MCF 10A (cell line): Measurements from ENCODE around the gene CD74. TPM values are rescaled to one million over a fixed set of nuclear protein-coding genes. Genes with fewer than 3 reads are reported as not detected.
A peak's percentile ranks its signal among the peaks of the same experiment; 100 is the strongest.

Source experiments
- BruUV-seq: library from RNA; stranded (reverse); fragments of 400-500 nt; replicated peaks from 2 replicates; lab custom pipeline; 2021; lab: Mats Ljungman, UMichigan
- CTCF ChIA-PET: fragments of 300-600 bp; sonication (Branson Sonifier 250); formaldehyde crosslinking; extraction: SDS; loops from one replicate; lab custom pipeline; 2021; ENCODE audit warnings: antibody characterized with exemption, inconsistent platforms; lab: Yijun Ruan, JAX
- POLR2A ChIA-PET: fragments of 300-600, 350-650 bp; sonication (Branson Sonifier 250); formaldehyde crosslinking; extraction: SDS; loops from one replicate; lab custom pipeline; 2020; ENCODE audit warnings: antibody characterized with exemption, inconsistent platforms; lab: Yijun Ruan, JAX
- DNase-seq: peaks from one replicate; pipeline ENCODE4 v3.0.0-alpha.2; 2018; ENCODE audit not compliant: unreplicated experiment
- H3K27ac Mint-ChIP-seq: one replicate; pipeline ENCODE4 v1.8.0; 2022; ENCODE audit warnings: mild to moderate bottlenecking, low read depth, mixed read lengths; ENCODE audit not compliant: unreplicated experiment
- H3K27me3 Mint-ChIP-seq: one replicate; pipeline ENCODE4 v1.8.0; 2022; ENCODE audit warnings: mixed read lengths; ENCODE audit not compliant: insufficient read depth, unreplicated experiment
- H3K36me3 Mint-ChIP-seq: one replicate; pipeline ENCODE4 v1.8.0; 2022; ENCODE audit warnings: mild to moderate bottlenecking, moderate library complexity, mixed read lengths; ENCODE audit not compliant: insufficient read depth, unreplicated experiment
- H3K4me1 Mint-ChIP-seq: one replicate; pipeline ENCODE4 v1.8.0; 2022; ENCODE audit warnings: mixed read lengths; ENCODE audit not compliant: insufficient read depth, unreplicated experiment
- H3K4me3 Mint-ChIP-seq: one replicate; pipeline ENCODE4 v1.8.0; 2022; ENCODE audit warnings: mild to moderate bottlenecking, moderate library complexity, mixed read lengths; ENCODE audit not compliant: unreplicated experiment
- H3K9me3 Mint-ChIP-seq: one replicate; pipeline ENCODE4 v1.8.0; 2022; ENCODE audit warnings: mixed read lengths; ENCODE audit not compliant: unreplicated experiment
- CTCF ChIP-seq: fragments of 200-600 bp; IDR thresholded peaks from one replicate; pipeline ENCODE4 v1.8.0; 2022; ENCODE audit warnings: antibody characterized with exemption, mild to moderate bottlenecking; ENCODE audit not compliant: unreplicated experiment
- intact Hi-C: fragments of 100-400 bp; cut with micrococcal nuclease; formaldehyde crosslinking; loops from 2 replicates; pipeline ENCODE4 v1.14.1; 2022
- total RNA-seq: library from RNA; stranded (reverse); gene quantifications from 2 replicates; pipeline ENCODE4 v1.2.3, GENCODE V29; 2022

Gene CD74
- total RNA-seq, 1 experiment from 2014 or later = not detected

GRCh38 chr5:150358261-150359095 lies 54.2 kb downstream of the CD74 start:
- intact Hi-C loops = loop anchor here (5.0 to 10.0 kb wide), 2 partner anchors 501 to 524 kb away; no protein-coding TSS in a partner anchor
- POLR2A ChIA-PET = interaction anchor here (0.5 to 1.3 kb wide), 10 partner anchors 9 to 91 kb away, joined by 3 to 7 read pairs (median 3); partner anchors contain the start of gene RPS14
- BruUV-seq = TSS peak; percentile 44

DNA sequence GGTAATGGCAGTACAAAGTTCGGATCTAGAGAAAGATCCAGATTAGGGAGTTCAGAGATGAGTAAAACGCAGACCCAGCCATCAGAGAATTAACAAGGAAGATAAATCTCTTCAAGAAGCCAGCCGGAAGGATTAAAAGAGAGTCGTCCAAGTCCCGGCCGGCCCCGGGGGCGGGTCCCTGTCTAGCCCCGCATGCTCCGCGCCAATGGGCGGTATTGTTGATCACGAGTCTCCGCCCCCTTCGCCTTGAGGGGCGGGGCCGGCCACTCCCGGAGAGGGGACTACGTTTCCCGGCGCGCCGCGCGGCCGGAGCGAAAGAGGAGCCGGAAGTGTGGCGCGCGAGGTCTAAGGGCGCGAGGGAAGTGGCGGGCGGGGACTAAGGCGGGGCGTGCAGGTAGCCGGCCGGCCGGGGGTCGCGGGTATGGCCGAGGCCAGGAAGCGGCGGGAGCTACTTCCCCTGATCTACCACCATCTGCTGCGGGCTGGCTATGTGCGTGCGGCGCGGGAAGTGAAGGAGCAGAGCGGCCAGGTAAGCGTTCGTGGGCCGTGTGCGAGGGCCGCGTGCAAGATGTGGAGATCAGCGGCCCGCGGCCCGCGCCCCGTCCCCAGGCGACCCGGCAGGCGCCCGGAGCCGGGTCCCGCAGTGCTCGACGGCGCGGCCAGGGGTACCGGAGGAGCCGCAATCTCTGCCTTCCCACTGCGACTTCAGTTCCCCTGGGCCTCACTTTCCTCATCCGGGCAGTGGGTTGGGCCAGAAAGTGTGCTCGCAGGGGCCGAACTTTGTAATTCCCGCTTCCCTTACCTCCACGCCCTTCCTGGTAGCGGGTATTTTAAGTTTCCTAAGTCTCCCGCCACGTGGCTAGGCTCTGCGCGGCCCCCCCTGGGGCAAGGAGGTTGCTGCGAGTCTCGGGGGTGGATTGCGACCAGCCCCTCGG lies 55.1 kb downstream of the CD74 start, which contains the start of gene TCOF1:
Gene TCOF1, plus strand, starts transcription at position 372 of the 935 bp plus-strand sequence. Its CDS starts 50 bp downstream, at position 422.
- Mint-ChIP-seq H3K9me3 (no peaks in the 10 kb centered on the region), H3K4me3 (peak within 1 kb of the TSS; percentile 81), H3K27me3 (no peaks in the 10 kb centered on the region), H3K36me3 (peaks cover 20% of the 10 kb centered on the region), H3K4me1 (peaks cover 16% of the 10 kb centered on the region), H3K27ac (peak within 1 kb of the TSS; percentile 72)
- intact Hi-C loops = loop anchor here (1.0 to 10.0 kb wide), 3 partner anchors 79 to 523 kb away; no protein-coding TSS in a partner anchor
- POLR2A ChIA-PET = interaction anchor here (0.5 to 1.3 kb wide), 8 partner anchors 10 to 130 kb away, joined by 3 to 7 read pairs (median 4); partner anchors contain the start of gene RPS14
- BruUV-seq = no TSS peak
- CTCF ChIA-PET = interaction anchor here (0.6 to 1.7 kb wide), 9 partner anchors 26 to 528 kb away, joined by 3 to 6 read pairs (median 3); no protein-coding TSS in a partner anchor
- DNase-seq = peak; percentile 99
- no peak for TF ChIP-seq CTCF

More at GRCh38 chr5:150358261-150359095, 54.2 kb downstream of the CD74 start:
- CTCF ChIA-PET = interaction anchor here (0.6 to 1.7 kb wide), 13 partner anchors 8 to 529 kb away, joined by 3 to 6 read pairs (median 3); no protein-coding TSS in a partner anchor
- no peak for TF ChIP-seq CTCF
- H3K9me3 Mint-ChIP-seq = no peaks in the 10 kb centered on the region
- no peaks in the 10 kb centered on the region for H3K27me3 Mint-ChIP-seq
- H3K4me1 Mint-ChIP-seq = peaks cover 16% of the 10 kb centered on the region
- H3K4me3 Mint-ChIP-seq = peak overlapping the region; percentile 81
- DNase-seq = peak; percentile 60
- peaks cover 28% of the 10 kb centered on the region for H3K36me3 Mint-ChIP-seq
- H3K27ac Mint-ChIP-seq = peak overlapping the region; percentile 72

DNA sequence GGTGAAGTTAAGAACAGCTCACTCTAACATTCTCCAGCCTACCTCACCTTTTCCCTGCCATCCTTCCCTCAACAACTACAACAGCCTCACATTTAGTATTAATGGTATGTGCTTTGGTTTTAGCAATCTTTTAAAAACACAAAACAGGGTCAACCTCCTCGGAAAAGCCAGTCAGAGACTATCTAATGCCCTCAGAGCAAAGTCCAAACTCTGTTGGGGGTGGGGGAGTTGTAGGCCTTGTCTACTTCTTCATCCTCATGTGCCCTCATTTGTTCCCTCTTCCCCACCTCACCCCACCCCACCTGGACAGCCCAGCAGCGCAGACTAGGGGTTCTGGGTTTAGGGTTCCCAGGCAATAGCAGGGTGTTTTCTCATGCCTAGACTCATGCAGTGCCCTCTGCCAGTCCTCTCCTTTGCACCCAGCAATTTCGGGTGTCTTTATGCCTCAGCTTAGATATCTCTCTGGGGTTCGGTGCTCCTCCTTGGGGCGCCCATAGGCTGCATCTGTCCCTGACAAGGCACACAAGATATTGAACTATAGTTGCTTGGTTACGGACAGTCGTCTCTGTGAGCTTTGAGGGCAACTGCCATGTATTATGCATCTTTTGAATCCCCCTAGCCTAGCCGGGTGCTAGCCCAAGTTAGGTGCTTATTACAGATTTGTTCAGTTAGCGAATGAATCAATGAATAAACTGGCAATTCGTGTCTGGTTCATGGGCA lies 56.0 kb downstream of the CD74 start:
- BruUV-seq = no TSS peak
- no peak for TF ChIP-seq CTCF
- Mint-ChIP-seq H3K27ac (no peak overlapping the region), H3K4me1 (peaks cover 16% of the 10 kb centered on the region), H3K27me3 (no peaks in the 10 kb centered on the region), H3K9me3 (no peaks in the 10 kb centered on the region), H3K4me3 (peak overlapping the region; percentile 81), H3K36me3 (peaks cover 16% of the 10 kb centered on the region)
- POLR2A ChIA-PET = interaction anchor here (0.9 to 1.2 kb wide), 3 partner anchors 79 to 131 kb away, joined by 3 to 4 read pairs (median 3); no protein-coding TSS in a partner anchor
- CTCF ChIA-PET = interaction anchor here (0.6 to 1.1 kb wide), 5 partner anchors 44 to 84 kb away, joined by 3 read pairs; no protein-coding TSS in a partner anchor
- DNase-seq = no peak
- intact Hi-C loops = loop anchor here (1.0 to 10.0 kb wide), 3 partner anchors 80 to 522 kb away; no protein-coding TSS in a partner anchor
